H1 (cell line): Measurements from ENCODE around the gene PIK3R5. TPM values are rescaled to one million over a fixed set of nuclear protein-coding genes. Genes with fewer than 3 reads are reported as not detected.

Experiments
- GABPA ChIP-seq: IDR thresholded peaks from 2 replicates; pipeline ENCODE4 v1.6.1; 2011; ENCODE audit warnings: mild to moderate bottlenecking, low read length, moderate library complexity, borderline replicate concordance; ENCODE audit not compliant: insufficient read depth
- NANOG ChIP-seq: IDR thresholded peaks from 2 replicates; pipeline ENCODE4 v1.6.1; 2011; ENCODE audit warnings: low read length, low read depth, mild to moderate bottlenecking, inconsistent platforms; ENCODE audit not compliant: insufficient read depth, poor library complexity, severe bottlenecking
- polyA plus RNA-seq, 7 experiments: library from polyadenylated mRNA; depleted of rRNA in 3 of 7; stranded (reverse) in 5 of 7; unstranded in 2 of 7; fragments of >200 nt in 5 of 7; fragments of 200-250 nt in 2 of 7; gene quantifications; 1 replicate in 5 of 7; 2 replicates in 1 of 7; 4 replicates in 1 of 7; pipeline versions ENCODE4 v1.2.1 to v1.2.3, GENCODE V29; 2011 to 2013; ENCODE audit warnings: missing spikeins in 2 of 7, mixed read lengths in 2 of 7
- total RNA-seq: library from RNA; stranded (reverse); fragmentation: NEBNext Ultra II Directional; extraction: Animal tissue kit (Norgen Biotek cat#: 25700); gene quantifications from 2 replicates; pipeline ENCODE4 v1.2.1, GENCODE V29; 2021

The PIK3R5 gene
- total and polyA plus RNA-seq, 2 of the 8 experiments (the other 6 are each of a cell fraction or from before 2014, with no cell fraction given) = 2.7 to 4.3 TPM

DNA sequence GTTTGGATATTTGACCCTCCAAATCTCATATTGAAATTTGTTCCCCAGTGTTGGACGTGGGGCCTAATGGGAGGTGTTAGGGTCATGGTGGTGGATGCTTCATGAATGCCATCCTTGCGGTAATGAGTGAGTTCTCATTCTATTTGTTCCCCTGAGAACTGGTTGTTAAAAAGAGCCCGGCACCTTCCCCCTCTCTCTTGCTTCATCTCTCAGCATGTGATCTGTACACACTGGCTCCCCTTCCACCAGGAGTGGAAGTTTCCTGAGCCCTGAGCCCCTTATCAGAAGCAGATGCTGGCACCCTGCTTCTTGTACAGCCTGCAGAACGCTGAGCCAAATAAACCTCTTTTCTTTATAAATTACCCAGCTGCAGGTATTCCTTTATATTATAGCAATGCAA lies 123.7 kb downstream of the PIK3R5 start (continued):
- no peak for TF ChIP-seq NANOG
- no peak for TF ChIP-seq GABPA
